Stimulated activated CD4-positive, alpha-beta T cell treated with anti-CD3 and anti-CD28 coated beads, TNF-alpha, amount 100 ng/mL, for 1 hour (primary cell): ENCODE results near the gene WNT2B.

Source experiments
- DNase-seq, 3 donors: peaks; one replicate each; pipeline ENCODE4 v3.0.0-alpha.2; 2020; ENCODE audit warnings: low read depth in 3 of 3, low spot score in 1 of 3

The WNT2B gene

DNA sequence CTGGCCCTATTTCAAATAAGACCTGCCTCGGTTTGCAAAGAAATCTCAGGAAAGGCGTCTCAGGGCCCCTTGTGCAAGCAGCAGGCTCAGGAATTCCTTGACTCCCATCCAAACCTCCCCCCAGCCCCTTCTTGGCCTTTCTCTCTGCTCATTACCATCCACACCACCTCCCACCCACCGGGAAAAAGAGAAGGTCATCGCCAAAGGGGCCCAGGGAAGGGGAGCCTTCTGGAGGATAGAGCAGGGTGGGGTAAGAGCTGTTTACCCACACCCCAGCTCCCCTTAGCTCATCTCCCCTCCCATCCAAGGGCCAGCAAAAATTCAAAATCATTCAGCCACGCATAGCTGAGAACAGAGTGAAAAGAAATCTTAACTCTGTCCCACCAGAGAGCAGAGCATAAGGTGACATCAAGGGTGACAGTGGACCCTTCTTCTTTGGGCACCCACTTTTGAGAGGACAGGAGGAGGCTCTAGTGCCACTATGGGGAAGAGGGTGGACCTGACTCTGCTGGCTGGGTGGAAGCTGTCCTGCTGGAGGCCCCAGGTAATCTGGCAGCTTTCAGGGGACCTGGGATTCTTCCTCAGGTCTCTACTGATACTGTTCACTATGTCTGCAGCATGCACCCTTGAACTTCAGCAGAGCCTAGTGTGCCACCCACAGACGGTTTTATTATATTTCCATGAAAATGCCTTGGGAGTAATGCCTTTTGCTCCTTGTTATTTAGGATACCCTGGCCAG is 3.9 kb upstream of the WNT2B start:
- DNase-seq, result no peak

DNA sequence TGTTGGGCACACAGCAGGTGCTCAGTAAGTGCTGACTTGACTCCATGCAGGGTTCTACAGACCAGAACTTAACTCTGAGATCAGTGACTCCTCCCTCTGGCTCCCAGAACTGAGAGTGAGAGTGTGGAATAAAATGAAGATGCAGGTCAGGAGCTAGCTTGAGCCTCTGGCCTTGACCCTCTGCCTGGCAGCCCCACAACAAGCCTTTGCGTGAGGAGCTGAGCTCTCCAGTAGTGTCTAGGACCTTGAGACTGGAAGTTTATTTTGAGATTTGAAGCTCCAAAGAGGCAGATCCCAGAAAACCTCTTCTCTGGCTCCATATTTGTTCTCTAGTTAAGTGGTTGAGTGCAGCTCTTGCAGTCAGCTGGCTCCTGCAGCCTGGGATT is 3.4 kb upstream of the WNT2B start:
- DNase-seq, result no peak

DNA sequence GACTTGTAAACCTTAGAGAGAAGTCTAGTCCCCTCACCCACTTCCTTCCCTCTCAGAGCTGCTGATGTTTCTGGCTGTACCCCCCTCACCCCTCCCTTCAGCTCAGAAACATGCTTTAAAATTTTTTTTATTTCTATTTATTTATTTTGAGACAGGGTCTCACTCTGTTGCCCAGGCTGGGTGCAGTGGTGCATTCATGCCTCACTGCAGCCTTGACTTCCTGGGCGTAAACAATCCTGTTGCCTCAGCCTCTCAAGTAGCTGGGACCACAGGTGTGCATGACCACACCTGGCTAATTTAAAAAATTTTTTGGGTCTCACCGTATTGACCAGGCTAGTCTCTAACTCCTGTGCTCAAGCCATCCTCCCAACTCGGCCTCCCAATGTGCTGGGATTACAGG is 2.9 kb upstream of the WNT2B start:
- DNase-seq, result no peak

DNA sequence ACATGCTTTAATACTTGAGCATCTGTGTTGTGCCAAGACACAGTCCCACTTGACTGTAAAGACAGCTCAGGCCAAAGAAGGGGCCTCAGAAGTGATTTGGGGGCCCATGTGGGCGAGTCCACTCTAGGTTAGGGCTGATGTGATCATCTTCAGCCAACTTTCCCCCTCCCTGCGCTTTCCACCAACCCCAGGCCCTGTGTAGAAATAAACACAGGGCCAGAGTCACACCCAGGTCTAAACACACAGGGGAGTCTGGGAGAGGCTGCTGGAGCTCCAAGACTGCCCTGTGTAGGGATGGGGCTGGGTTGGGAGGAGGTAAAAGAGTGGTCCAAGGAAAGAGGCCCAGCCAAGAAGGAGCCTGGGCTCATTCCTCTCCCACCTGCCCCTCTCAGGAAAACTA is 2.5 kb upstream of the WNT2B start:
- DNase-seq, result no peak

DNA sequence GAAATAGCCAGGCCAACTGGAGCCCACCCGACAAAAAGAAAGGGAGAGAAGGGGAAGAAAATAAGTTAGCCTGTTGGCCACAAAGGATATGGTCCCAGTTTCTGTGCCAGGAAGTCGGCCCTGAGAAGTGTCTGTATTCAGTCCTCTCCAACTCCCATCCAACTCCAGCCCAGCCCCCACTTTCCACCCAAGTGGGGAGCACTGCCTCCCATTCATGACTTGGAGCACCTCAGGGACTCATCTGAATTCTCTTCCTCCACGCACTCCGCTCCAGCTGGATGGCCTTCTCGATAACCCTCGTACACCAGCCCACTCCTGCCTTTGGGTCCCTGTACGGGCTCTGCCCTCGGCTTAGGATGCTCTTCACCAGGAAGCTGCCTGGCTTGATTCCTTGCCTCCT is 2.0 kb upstream of the WNT2B start:
- no peak for DNase-seq

DNA sequence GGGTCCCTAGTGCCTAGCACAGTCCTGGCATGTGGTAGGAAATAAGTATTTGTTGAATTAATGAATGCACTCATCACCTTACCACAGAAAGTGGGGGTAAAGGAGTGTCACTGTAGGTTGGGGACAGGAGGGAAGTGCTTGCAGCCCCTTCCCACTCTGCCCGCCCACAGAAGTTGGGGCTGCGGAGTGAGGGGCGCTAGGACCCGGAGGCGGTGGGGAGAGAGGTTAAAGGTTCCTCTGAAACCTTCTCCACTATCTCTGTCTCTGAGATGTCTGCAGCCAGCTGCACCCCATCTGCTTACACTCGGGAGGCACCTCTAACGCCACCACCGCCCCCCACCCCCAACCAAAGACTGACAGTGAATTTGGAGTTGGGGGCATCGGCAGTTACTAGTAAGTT is 1.4 kb upstream of the WNT2B start:
- DNase-seq, result no peak

DNA sequence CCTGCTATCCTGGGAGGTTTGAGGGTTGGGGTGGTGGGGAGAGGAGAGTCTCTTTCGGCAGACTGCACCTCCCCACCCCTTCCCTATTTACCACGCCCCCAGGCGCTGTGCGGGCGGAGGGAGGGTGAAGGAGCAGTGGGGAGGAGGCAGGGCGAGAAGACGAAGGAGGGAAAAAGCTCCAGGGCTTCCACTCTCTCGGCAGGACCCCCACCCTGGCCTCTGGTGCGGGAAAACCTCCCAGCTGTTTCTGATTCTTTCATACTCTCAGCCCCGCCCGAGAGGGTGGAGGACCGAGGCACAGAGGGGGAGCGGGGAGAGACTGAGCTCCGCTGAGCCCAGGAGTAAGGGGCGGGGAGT is 866 bp upstream of the WNT2B start:
- DNase-seq, result no peak

DNA sequence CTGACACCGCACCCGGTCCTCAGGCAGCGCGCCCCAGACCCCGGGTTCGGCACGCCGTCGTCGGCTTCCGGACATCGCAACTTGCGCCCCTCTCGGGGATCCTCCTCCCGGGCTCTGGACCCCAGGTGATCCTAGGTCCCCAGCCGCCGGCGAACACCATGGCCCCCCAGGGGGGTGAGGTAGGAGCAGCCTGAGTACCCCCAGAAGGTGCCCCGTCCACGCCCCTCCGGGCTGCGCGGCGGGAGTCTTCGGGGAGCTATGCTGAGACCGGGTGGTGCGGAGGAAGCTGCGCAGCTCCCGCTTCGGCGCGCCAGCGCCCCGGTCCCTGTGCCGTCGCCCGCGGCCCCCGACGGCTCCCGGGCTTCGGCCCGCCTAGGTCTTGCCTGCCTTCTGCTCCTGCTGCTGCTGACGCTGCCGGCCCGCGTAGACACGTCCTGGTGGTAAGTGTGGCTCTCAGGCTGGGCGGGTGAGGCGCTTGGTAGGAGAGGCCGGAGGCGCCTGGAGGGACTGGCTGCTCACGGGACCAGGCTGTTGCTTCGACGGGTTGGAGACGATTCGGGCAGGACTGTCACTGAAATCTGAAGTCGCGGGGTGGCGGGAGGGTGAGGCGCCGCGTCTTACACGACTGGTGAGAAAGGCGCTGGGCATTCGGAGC is 367 bp downstream of the WNT2B start:
- peak in 1 of 3 donors; percentile 6 for DNase-seq

DNA sequence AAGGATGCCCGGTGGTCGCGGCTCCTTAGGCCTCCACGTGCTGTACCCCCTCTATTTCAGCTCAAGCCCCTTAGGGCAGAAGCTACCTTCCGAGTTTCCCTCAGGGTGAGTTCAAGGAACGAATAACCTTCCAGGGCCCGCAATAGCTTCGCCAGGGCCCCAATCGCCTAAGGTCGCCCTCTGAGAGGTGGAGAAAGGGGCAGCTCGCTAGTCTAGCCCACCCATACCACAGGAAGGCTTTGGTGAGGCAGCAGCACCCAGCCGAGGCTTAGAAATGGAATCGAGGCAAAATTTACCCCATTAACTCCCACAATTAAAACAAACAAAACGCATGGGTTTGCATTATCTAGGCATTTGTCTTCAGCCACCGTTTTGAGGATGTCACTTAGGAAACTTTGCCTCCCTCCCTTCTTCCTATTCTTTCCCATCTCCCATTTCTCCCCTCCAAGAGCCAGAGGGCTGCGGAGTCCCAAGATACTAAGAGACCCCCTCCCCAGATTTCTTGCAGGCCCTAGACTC is 954 bp downstream of the WNT2B start:
- DNase-seq, result no peak

DNA sequence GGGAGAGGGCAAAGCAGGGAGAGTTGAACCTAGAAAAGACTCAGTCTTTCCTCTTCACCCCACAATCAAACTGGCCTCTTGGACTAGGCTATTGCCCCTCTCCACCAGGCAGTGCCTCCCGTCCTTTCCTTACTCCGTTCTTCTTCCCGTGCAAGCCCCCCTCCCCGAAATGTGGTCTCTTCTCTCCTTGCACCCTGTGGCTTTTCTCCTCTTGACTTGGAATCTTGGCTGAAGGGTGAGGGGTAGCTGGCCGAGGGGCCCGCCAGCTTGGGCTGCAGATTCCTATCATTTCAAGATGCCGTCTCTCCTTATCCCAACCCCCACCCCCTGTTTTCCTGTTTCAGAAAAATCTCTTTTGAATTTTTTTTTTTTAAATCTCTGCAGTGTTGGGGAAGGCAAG is 1.6 kb downstream of the WNT2B start:
- no peak for DNase-seq

DNA sequence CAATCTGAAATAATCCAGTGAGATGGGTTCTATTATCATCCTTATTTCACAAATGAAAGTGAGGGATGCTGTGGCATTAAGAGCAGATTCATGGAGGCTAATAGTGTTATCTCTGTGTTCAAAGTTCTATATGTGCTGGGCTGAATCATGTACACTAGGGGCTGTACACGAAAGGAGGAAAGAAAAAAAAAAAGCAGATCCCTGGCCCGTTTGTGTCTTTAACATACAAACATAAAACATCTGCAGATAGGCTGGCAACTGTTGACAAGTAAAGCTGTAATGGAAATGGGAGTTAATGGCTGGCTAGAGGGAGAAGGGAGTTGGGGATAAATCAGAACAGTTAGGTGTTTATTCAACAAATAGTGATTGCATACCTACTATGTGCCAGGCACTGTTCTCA is 3.1 kb downstream of the WNT2B start:
- no peak for DNase-seq

DNA sequence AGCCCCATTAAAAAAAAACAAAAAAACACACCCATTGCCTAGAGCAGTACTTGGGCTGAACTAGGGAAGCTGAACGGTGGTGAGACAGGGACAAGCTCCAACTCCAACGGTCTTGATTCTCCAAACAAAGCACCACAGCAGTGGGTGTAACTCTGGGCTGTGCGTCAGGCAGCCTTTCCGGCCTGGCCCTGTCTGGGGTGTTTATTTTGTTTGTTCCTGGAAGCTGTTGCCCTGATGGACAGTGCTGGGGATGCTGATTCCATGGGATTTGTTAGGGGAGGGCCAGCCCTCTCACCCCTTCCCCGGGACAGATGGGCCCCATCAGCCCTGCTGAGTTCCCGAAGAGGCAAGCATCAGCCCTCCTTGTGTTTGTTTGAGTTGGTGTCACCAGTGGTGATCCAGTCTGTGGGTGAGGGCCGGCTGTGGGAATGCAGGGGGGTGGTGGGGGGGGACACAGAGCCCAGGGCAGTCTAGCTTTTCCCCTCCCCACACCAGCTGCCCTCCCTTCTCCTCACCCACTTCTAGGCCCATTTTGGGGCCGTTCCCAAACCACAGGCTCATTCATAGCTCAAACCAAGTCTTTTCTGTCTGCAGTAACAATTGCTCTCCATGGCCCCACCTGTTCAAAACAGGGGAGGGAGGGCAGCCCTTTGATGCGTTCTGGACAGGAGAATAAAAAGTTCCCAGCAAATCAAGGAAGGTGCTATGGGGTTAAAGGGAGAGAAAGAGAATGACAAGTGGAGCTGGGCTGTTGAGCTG is 4.5 kb downstream of the WNT2B start:
- DNase-seq, result no peak

DNA sequence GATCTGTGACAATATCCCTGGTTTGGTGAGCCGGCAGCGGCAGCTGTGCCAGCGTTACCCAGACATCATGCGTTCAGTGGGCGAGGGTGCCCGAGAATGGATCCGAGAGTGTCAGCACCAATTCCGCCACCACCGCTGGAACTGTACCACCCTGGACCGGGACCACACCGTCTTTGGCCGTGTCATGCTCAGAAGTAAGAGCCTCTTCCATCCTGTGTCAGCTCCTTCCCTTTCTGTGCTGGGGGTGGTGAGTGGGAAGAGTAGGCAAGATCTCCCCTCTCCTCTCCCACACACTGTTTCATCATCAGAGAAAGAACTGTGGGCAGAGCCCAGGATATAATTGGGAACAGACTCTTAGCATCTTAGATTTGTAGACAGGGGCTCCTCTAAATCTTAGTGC is 6.1 kb downstream of the WNT2B start:
- DNase-seq, result no peak

DNA sequence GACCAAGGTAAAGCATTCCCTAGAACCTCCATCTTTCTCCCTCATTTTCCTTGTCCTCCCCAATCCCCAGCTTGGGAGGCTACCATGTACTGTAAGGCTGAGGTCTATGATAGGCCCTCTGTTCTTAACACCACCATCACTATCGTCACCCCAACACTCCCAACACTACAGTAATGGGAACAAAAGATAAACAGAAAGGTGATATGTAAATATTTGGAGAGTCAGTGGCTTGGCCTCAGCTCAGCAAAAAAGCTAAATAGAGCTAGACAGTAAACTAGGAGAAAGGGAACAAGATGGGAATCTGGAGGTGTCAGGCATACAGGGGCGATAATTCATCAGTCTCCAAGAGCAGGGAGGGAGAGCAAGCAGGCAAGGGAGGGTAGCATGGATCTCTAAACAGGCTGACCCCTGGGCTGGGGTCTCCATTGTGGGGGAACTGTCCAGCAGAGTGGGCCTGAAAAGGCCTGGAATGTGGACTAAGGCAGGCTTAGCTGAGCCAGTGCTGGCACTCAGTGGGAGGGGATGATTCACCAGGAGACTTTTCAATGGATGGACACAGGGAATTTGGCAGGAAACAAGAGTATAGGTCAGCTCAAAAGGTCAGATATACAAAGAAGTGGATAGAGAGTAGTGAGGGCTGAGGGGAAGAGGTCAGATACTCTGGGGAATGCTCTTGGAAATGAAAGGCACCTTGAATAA is 6.7 kb downstream of the WNT2B start:
- no peak for DNase-seq

DNA sequence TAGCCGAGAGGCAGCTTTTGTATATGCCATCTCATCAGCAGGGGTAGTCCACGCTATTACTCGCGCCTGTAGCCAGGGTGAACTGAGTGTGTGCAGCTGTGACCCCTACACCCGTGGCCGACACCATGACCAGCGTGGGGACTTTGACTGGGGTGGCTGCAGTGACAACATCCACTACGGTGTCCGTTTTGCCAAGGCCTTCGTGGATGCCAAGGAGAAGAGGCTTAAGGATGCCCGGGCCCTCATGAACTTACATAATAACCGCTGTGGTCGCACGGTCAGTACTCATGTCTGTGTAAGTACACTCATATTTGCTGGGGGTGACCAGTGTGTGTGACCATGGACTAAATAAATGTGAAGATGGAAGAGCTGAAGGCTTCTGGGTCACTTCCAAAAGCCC is 7.4 kb downstream of the WNT2B start:
- no peak for DNase-seq

DNA sequence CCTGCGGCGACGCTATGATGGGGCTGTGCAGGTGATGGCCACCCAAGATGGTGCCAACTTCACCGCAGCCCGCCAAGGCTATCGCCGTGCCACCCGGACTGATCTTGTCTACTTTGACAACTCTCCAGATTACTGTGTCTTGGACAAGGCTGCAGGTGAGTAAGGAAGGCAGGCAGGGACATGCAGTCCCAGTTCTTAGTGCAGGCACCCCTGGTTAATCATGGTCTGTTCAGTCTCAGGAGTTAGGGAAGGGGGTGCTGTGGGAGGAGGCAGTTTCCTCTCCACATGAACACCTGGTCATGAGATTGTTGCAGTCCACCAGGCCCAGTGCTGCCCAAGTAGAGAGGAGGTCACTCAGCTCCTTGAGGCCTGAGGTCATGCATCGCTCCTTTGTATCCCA is 8.5 kb downstream of the WNT2B start:
- DNase-seq, result no peak

DNA sequence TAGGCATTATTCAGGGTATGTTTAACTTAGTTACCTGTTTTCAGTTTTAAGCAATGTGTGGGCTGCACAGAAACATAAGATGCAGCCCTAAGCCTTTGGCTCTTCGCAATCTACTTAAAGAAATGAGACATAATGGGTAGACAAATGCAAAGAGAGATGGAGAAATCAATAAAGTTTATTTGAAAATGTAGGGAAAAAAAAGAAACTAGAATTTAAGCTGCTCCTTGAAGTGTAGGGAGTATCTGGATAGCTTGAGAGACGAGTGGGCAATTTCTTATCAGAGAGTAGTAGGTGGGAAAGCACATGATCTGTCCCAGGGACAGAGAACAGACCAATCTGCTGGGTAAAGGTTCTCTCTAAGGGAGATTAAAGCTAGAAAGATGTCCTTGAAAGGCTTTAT is 8.9 kb downstream of the WNT2B start:
- no peak for DNase-seq

DNA sequence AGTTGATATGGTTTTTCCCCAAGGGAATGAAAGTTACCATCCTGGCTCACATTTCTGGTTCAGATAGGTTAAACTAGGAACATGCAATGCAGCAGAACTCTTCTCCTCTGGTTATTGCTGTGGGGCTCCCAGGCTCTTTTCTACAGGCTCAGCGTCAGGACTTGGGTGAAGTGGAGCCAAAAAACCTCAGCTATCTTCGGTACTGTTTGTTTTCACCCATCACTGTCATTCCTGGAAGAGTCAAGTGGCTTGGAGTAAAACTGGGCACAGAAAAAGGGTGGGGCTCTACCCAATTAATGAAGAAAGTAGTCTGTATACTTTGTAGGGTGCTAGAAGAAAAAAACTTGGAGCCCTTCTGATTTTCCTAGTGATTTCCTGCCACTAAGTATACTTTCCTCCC is 9.4 kb downstream of the WNT2B start:
- no peak for DNase-seq

DNA sequence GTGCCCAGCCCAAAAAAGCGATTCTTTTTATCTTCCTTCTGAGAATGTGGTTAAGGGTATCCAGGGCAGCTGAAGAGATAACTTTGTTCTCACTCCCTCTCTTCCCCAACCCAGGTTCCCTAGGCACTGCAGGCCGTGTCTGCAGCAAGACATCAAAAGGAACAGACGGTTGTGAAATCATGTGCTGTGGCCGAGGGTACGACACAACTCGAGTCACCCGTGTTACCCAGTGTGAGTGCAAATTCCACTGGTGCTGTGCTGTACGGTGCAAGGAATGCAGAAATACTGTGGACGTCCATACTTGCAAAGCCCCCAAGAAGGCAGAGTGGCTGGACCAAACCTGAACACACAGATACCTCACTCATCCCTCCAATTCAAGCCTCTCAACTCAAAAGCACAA is 11.4 kb downstream of the WNT2B start:
- no peak for DNase-seq

DNA sequence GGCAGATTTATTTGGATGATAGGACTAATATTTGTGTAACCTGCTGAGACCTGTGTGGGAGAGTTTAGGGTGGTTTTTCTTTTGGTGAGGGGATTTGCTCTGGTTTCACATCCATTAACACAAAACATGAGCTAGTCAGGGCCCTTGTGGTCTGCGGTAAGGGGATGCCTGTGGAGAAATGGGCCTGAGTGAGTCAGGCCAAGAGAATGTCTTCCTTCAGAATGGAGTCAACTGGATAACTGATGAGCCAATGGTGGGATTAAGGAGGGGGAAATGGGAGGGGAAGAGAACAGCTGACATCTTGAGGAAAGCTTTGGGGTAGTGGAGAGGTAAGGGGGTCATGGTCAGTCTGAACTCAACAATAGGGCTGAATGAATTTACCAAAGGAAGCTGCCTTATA is 13.9 kb downstream of the WNT2B start:
- no peak for DNase-seq

DNA sequence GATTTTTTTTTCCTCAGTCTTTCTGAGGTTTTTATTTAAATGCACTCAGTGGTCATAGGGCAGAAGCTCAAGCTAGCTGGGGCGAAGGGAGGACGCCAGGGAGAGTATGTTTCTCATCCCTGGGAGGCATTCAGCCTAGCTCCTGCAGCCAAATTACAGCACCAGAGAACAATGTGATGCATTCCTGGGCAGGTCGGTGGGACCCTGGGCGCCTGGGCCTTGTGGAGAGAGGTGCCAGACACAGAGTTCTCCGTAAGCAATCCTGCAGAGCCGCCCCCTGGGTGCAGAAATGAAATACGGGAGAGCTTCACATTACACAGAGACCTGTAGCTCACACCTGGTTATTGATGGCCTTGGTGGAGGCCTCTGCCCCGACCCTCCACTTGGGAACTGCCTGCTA is 15.5 kb downstream of the WNT2B start:
- no peak for DNase-seq

DNA sequence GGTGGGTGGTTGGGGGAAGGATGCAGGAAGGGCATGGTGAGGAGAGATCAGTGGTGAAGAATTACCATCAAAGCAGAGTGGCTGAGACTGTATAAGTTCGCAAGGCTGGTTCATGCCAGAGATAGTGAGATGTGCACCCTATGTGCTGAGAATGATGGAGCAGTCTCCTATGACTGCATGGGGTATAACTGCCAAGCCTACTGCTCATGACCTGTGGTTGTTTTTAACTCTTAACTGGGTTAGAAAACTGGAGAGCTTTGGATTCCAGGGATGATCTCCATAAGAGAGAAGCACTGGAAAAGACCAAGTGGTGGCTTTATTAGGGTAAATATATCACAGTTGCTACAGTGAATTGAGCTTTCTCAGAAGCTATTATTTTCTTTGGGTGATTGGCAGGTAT is 16.2 kb downstream of the WNT2B start:
- DNase-seq, result no peak
